ENCODE results near the gene ALG14.
"Not testable (repeated sequence)": the region's sequence is repeated elsewhere in the genome, so short reads cannot be mapped to it uniquely, and the experiment has no call there.

The ALG14 gene

DNA sequence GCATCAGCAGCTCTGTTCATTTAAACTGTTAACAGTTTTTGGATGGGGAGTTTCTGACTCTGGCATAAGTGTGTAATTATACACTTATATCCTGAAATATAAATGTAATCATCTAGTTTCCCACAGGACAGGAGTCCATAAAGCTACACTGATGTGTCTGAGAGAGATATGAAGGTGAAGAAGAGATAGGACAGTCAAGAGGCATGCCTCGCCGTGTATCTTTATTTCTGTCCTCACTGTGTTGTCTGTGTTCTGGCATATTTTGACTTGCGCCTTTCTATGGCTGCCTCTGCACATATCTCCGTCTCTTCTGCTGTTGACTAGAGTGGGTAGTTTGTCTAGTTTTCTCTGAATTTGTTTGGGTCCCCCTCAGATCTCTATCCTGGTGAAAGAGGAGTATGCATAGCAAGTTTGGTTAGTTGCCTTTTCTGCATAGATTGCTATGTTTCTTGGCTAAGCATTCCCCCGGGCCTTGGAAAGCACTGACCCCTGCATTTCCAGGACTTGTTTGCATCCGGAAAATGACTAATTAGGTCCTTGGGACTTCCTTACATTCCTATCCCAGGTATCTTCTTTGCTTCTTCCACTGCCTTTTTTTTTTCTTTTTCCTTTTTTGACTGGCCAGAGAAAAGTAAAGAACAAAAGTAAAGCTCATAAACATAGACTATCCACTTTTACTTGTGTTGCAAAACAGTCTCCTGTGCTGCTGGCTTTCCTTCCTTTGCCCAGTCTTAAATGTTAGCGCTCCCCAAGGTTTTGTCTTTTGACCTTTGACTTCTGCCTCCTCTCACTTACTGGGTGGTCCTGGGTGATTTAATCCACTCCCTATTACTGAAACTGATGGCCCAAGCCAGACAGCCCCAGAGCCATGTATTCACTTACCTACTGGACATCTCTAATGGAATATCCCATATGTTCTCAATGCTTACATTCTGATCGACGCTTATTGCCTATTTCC is 118.2 kb downstream of the ALG14 start:
- no peak for DNase-seq (ENCODE audit: low read depth in 3 of 3)

DNA sequence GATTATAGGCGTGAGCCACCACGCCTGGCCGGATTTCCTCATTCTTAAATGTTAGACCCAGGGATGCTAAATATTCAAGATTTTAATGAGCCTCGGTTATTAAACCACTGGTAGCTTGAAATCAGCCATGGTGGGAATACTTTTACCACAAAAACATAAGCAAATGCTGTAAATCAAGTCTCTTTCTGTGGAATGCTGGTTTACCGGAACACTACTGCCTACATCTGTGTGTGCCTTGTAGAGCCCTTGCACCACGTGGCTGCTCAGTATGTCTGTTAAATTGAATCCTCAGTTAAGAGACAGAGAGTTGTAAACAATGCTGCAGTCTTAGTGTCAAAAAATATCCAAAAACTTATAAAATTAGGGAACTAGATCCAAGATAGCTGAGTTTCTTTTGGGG is 119.0 kb downstream of the ALG14 start:
- DNase-seq (ENCODE audit: low read depth in 3 of 3), result no peak

DNA sequence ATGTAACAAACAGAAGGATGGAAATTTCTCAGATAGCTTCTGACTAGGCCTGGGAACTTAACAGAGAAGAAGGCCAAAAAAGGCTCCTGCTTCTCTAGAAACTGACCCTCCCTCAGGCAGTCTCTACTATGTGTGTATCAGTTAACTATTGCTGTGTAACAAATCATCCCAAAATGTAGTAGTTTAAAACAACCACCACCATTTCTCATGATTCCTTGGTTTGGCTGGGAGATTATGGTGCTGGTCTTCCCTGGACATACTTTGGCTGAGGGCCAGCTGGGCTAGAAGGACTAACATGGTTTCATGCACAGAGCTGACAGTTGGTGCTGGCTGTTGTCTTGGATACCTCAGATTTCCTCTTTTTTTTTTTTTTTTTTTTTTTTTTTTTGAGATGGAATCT is 119.6 kb downstream of the ALG14 start:
- no peak for DNase-seq (ENCODE audit: low read depth in 3 of 3)

DNA sequence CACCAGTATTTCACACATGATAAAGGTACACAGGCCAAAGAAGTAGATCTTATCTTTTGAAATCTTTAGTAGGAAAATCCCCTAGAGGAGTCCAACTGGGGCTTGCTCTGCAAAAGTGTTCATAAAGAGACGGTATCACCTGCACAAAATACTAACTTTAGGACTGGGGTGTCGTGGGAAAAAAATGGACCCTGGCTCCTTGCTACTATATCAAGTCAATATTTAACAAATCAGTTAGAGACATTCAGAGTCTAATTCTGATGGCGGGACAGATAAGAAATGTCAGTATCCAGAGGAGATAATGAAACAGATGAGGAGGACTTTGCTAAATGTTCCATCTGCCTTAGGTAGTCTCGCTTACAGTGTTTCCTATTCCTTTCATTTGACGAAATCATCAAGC is 120.2 kb downstream of the ALG14 start:
- no peak for DNase-seq (ENCODE audit: low read depth in 3 of 3)

DNA sequence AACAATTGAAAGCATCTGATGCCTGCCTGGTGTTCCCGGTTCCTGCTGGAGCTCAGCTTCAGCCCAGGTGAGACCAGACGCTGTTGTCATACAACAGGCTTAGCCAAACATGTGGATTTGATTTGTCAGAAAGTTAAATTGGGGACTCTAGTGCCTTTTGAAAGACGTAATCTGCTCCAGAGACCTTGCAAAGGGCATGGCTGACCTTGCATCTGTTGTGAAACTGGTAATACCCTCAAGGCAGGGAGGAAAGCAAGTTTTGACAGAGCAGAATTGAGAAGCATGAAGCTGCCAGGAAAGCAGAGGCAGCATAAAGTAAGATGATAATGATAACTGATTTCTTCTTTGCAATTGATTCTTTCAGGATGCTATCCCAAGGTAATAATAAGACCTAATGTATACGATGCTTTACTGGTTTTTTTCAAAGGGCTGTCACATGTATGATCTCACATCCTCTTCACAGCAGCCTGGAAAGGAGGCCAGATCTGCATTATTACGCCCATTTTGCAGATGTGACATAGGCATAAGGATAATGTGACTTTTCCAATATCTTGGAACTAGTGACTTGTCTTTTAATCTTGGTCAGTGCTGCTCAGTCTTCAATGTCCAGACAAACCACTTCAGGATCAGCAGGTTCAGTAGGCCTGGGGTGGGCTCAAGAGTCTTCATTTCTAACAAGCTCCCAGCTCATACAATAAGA is 121.1 kb downstream of the ALG14 start:
- no peak for DNase-seq (ENCODE audit: low read depth in 3 of 3)

DNA sequence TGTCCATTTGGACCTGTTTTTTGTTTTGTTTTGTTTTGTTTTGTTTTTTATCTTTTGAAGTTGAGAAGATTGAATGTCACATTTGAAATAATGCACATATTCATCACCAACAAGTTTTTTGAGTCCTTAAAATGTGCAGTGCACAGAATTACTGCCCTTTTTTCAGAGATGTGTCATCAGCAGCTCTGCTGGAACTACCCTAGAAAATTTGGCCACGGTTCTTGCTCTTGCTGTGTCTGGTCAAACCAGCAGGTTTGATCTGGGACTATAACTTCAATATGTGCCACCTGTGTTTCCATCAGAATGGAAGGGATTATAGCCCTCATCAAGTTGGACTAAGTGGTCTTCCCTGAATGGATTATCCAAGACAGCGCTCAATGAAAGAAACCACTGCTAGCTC is 121.7 kb downstream of the ALG14 start:
- DNase-seq (ENCODE audit: low read depth in 3 of 3), result no peak

DNA sequence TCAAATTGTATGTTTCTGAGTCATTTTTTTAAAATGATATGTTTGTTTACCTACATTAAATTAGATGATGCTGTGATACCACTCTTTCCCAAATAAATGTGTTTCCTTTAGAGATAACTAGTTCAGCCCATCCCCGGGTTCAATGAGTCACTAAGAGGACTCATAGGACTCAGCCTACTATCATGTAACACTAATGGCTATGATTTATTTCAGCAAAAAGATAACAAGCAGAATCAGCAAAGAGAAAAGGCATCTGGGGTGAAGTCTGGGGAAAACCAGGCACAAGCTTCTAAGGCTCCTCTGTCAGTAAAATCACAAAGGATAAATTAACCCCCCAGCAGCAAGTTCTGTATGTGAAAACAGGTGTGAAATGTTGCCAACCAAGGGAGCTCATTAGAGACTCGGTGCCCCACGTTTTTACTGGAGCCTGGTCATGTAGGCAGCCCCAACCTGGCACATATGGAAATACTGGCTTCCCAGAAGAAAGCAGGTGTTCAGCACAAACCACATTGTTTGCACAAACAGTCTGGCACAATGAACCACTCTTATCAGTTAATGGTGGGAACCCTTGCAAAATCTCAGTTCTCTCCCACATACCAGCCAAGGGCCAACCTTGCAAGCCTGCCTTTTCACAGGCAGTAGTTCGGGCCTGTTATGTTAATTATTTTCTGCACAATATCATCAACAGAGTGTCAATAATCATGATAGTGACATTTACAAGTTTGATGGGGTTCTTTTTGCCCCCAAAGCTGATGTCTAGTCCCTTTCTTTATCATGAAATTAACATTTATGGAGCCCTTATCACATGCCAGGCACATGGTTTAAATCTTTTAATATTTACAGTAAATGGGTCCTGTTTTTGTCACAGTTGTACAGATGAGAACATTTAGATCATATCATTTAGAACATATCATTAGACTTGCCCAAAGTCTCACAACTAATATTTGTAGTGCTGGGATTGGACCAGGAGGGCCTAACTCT is 122.8 kb downstream of the ALG14 start:
- DNase-seq (ENCODE audit: low read depth in 3 of 3), result no peak

DNA sequence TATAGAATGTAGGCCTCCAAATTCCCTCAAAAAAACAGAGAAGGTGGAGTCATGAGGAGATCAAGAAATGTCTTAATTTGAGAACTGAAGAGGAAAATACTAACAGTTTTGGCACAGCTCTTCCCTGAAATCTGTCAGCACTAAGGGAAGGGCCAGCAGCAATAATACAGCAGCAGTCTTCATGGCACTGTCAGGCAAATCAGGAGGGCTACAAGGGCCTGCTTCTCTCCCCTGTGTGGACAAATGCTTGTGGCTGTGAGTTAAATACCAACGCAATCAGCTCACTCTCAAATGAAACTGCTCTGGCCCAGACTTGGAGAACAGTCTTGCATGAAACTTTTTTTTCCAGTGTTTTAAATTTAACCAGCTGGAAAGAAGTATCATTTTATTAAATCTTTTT is 125.3 kb downstream of the ALG14 start:
- DNase-seq (ENCODE audit: low read depth in 3 of 3), result no peak

DNA sequence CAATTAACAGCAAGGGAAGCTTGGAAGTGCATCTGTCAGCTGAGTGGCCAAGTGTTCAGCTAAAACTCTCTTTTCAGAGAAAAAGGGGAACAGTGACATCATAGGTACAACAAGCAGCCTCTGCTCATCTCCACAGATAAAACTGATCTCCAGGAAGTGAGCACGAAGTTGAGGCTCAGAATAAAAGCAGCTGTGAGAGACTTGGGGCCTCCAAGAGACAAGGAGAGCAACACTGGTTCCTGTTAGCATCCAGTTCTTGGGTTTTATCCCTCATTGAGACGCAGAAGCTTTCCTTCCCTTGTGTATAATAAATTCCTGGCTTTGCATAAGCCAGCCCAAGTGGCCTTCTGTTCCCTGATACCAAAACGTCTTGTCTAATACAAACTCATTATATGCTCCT is 125.9 kb downstream of the ALG14 start:
- no peak for DNase-seq (ENCODE audit: low read depth in 3 of 3)

DNA sequence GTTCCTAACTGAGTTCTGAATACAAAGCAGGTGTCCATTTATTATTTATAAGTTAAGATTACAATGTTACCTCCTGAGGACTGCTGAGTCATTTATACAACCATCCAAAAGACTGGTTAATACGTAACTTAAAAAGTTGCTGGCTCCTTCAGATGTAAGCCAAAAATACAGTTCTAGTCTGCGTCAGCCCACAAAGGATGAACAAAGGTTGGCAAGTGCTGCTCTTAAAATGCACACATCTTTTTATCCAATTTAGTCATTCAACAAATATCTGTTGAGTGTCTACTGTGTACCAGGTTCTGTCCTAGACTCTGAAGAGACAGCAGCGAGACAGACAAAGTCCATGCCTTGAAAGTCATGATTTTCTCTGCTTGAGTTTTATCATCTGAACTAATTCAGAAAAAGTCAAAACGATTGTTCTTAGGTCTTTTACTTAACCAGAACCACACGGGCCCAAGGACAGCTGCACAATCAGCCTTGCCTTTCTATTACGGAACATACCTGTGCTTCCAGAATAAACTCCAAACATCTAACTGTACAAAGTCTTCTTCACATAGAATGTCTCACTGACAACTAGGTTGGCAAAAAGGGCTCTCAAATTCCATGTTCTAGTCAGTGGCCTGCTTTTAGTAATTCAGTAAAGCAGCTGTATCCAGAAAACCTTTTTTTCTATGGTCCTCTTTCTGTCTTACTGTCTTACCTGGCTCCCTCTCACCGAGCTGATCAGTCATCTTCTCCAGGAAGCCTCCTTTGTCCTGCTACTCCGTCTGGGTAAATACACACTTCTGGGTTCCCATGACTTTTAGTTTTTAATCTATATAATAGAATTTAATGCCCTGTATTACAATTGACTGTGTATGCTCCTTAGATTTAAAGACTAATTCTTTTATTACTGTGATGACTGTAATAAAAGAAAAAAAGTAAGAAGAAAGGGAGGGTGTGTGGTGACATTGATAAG is 130.3 kb downstream of the ALG14 start:
- no peak for DNase-seq (ENCODE audit: low read depth in 3 of 3)

DNA sequence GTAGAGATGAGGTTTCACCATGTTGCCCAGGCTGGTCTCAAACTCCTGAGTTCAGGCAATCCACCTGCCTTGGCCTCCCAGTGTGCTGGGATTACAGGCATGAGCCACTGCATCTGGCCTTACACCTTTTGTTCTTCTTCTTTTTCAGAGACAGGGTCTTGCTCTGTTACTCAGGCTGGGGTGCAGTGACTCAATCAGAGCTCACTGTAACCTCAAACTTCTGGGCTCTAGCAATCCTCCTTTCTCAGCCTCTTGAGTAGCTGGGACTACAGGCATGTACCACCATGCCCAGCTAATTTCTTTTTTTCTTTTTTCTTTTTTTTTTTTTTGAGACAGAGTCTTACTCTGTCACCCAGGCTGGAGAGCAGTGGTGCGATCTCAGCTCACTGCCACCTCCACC is 131.3 kb downstream of the ALG14 start:
- not testable (repeated sequence) for DNase-seq (ENCODE audit: low read depth in 3 of 3)

DNA sequence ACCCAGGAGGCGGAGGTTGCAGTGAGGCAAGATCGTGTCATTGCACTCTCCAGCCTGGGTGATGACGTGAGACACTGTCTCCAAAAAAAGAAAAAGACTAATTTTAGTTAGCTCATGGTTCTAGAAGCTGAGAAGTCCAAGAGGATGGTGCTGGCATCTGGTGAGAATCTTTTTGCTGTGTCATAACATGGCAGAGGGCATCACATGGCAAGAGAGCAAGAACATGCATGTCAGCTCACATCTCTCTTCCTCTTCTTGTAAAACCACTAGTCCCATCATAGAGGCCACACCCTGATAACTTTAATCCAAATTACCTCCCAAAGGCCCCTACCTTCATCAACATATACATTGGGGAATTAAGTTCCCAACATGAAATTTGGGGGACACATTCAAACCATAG is 132.0 kb downstream of the ALG14 start:
- DNase-seq (ENCODE audit: low read depth in 3 of 3), result no peak

DNA sequence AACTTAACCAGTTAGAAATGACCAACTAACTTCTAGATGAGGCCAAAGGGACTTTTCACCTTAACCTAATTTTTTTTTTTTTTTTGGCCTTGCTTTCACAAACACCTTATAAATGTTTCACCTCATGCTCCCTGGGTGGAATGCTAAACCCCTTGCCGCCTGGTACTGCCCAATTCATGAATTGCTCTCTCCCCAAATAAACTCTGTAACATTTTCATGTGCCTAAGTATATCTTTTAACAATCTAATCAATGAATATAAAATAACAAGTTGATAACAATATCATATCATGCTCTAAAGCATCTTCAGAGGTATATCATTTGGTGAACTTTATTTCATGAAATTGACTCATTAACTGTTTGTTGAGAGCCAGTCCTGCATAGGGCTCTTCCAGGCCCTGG is 134.9 kb downstream of the ALG14 start:
- no peak for DNase-seq (ENCODE audit: low read depth in 3 of 3)

DNA sequence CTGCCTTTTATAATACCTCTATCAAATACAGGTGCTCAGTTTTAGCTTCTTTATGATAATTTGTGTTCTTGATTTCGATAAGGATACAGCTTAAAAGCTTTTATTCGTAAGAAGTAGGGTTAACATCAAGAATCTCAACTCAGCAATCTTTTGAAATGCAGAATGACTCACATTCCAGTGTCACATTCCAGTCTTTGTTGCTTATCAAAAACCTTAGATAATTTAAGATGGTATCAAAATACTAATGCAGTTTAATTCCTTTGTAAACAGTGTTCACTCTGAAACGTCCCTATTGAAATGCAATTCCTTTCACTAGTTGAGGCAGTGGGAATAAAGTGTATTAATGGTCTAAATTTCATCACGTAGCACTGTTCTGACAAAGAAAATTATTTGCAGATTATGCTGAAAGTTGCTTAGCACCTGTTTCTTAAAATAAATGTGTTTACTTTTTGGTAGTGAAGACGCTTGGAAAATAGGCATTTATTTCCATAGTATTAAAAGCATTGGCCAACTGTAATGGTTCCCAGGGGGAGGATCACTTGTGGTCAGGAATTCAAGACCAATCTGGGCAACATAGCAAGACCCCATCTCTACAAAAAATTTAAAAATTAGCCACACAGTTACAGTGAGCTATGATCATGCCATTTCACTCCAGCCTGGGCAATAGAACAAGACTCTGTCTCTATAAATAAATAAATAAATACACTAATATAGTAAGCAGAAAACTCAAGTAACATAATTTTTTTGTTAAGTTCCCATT is 135.7 kb downstream of the ALG14 start:
- no peak for DNase-seq (ENCODE audit: low read depth in 3 of 3)

DNA sequence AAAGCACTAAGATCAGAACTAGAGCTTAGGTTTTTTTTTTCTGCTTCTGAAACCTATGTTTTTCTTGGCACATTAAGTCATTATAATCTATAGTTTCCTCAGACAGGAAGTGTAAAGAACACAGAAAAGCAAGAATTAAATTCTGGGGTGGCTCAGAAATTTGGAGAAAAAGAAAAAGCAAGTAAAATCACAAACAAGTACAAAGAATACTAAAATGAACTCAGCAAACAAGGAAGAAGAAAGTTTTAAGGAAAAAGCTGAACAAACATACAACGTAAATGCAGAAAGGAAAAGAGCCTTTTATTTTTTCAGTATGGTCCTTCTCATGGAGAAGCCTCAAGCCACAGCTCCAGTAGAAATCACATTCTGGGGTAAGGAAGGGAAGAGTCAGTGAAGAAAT is 137.3 kb downstream of the ALG14 start:
- DNase-seq (ENCODE audit: low read depth in 3 of 3), result no peak

DNA sequence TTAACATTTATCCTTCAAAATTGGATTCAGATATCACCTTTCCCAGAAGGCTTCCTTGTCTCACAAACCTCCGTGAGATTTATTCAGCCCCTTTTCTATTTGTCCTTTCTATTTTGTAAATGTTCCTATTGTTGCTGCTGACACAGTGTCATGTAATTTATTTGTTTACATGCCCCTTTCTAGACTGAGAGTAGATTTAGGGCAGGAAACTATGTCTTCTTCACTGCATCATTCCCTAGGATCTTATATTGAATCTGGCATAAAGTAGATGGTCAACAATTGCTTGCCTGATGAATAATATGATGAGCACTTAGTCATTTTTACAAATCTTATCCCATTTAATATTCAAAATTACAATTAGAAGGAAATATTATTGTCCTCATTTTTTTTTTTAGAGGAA is 137.7 kb downstream of the ALG14 start:
- no peak for DNase-seq (ENCODE audit: low read depth in 3 of 3)

DNA sequence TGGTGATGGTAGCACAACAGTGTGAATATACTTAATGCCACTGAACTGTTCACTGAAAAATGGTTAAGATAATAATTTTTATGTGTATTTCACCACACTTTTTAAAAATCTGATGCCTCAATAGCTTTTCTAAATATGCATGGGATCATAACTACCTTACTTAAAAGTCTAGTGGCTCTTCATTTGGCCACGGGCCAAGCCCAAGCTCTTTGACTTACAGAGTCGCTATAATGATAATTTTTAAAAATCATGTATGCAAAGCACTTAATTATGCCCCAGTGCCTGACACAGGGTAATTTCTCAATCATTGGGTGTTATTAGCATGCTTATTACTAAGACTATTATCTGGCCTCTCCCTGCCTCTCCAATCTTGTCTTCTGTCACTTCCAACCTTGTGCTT is 138.2 kb downstream of the ALG14 start:
- DNase-seq (ENCODE audit: low read depth in 3 of 3), result no peak

DNA sequence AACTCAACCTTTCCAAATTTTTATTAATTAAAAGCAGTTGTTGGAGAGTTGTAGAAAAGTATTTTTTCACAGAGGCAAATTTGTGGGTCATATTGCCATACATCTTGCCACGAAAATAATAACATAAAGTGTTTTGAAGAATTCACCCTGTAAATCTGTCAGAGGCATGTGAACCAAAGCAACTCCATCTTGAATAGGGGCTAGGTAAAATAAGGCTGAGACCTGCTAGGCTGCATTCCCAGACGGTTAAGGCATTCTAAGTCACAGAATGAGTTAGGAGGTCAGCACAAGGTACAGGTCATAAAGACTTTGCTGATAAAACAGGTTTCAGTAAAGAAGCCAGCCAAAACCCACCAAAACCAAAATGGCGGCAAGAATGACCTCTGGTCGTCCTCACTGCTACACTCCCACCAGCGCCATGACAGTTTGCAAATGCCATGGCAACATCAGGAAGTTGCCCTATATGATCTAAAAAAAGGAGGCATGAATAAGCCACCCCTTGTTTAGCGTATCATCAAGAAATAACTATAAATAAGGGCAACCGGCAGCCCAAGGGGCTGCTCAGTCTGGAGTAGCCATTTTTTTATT is 141.4 kb downstream of the ALG14 start:
- DNase-seq (ENCODE audit: low read depth in 3 of 3), result no peak

DNA sequence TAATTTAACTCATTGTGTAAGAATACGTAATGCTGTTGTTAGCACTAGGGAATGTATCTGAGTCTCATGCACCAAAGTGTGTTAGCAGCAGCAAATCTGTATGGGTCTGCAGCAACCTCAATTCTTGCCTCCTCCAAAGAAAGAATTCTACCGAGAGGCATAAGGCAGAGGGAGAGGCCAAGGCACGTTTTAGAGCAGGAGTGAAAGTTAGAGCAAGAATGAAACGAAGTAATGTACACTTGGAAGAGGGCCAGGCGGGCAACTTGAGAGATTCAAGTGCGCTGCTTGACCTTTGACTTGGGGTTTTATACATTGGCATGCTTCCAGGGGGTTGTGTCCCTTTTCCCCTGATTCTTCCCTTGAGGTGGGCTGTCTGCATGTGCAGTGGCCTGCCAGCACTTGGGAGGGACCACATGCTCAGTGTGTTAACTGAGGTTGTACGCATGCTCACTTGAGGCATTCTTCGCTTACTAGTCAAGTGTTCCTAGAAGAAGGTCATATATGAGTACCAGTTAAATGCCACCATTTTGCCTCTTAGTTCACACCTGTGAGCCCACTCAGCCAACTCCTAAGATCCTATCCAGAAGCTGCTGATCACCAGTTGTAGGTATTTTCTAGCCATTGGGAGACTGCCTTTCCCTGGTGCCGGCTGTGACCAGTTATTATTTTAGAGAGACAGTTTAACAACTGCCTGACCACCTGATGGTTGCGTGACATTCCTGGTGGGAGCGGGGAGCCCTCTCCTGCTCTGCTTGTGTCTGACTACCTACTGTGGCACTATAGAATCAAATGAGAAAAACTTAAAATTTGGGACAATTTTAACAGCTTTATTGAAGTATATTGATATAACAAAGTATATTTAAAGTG is 143.2 kb downstream of the ALG14 start:
- DNase-seq (ENCODE audit: low read depth in 3 of 3), result no peak
